Kidney (tissue), 14 donors: ENCODE results near the gene A1BG. TPM values are rescaled to one million over a fixed set of nuclear protein-coding genes. Genes with fewer than 3 reads are reported as not detected.
A peak's percentile ranks its signal among the peaks of the same experiment; 100 is the strongest.

Experiments
- DNase-seq, 5 donors: peaks; one replicate each; pipeline ENCODE4 v3.0.0-alpha.2; 2013 to 2020
- FAIRE-seq: peaks from 2 replicates; lab custom pipeline; 2012; peaks lifted over from hg19 to GRCh38; lab: Jason Lieb, UNC
- H3K27ac ChIP-seq, 2 donors: one replicate each; pipeline ENCODE4 v1.7.0; 2013; ENCODE audit warnings: low read depth in 2 of 2, low read length in 2 of 2, inconsistent platforms in 1 of 2
- H3K27me3 ChIP-seq: one replicate; pipeline ENCODE4 v1.7.1; 2013; ENCODE audit warnings: low read length, inconsistent platforms; ENCODE audit not compliant: control insufficient read depth, insufficient read depth
- H3K36me3 ChIP-seq, 3 donors: one replicate each; pipeline versions ENCODE4 v1.7.0 to v1.7.1; 2013; ENCODE audit warnings: low read length in 3 of 3, control low read depth in 1 of 3, inconsistent platforms in 1 of 3; ENCODE audit not compliant: insufficient read depth in 3 of 3, control insufficient read depth in 2 of 3
- H3K4me1 ChIP-seq, 3 donors: one replicate each; pipeline versions ENCODE4 v1.7.0 to v1.7.1; 2013; ENCODE audit warnings: low read length in 3 of 3, inconsistent platforms in 1 of 3, low read depth in 1 of 3; ENCODE audit not compliant: control insufficient read depth in 2 of 3, insufficient read depth in 2 of 3
- H3K4me3 ChIP-seq, 3 donors: one replicate each; pipeline versions ENCODE4 v1.7.0 to v1.8.1; 2013; ENCODE audit warnings: low read length in 3 of 3, control low read depth in 1 of 3, inconsistent platforms in 1 of 3
- H3K9ac ChIP-seq, 3 donors: one replicate each; pipeline versions ENCODE4 v1.7.0 to v1.7.1; 2013; ENCODE audit warnings: low read length in 3 of 3, control low read depth in 1 of 3, inconsistent platforms in 1 of 3
- H3K9me3 ChIP-seq, 3 donors: one replicate each; pipeline versions ENCODE4 v1.7.0 to v1.7.1; 2013; ENCODE audit warnings: low read length in 3 of 3, control low read depth in 1 of 3, inconsistent platforms in 1 of 3; ENCODE audit not compliant: control insufficient read depth in 2 of 3, insufficient read depth in 1 of 3
- CTCF ChIP-seq: IDR thresholded peaks from 3 replicates; pipeline ENCODE4 v1.5.1; 2012; ENCODE audit warnings: mild to moderate bottlenecking, moderate library complexity, borderline replicate concordance; ENCODE audit not compliant: insufficient read depth; ENCODE audit errors: extremely low read depth
- intact Hi-C: fragments of 100-400 bp; cut with DNase I; formaldehyde crosslinking; loops from one replicate; pipeline ENCODE4 v1.11.1; 2022
- polyA plus RNA-seq: library from polyadenylated mRNA; stranded (reverse); fragments of 350-450 nt; fragmentation: Illumina TruSeq; extraction: RNeasy Lipid Tissue Mini Kit (QIAGEN cat#74804); gene quantifications from one replicate; pipeline ENCODE4 v1.2.3, GENCODE V29; 2014; ENCODE audit warnings: low read depth, low replicate concordance; ENCODE audit not compliant: insufficient read depth
- total RNA-seq: library from RNA; stranded (reverse); fragmentation: NEBNext Ultra II Directional; extraction: Animal tissue kit (Norgen Biotek cat#: 25700); gene quantifications from one replicate; pipeline ENCODE4 v1.2.1, GENCODE V29; 2021
- donor health status: control.
- donor health status: control.
- donor health status: control.
- donor health status: control.
- donor health status: control.
- donor health status: DM: yes; HTN: yes; CAD: no.
- donor health status: Normal renal cell carcinoma (clear cell type).

Gene A1BG
- total and polyA plus RNA-seq, 2 donors from 2014 or later = 10.9 to 19.0 TPM

DNA sequence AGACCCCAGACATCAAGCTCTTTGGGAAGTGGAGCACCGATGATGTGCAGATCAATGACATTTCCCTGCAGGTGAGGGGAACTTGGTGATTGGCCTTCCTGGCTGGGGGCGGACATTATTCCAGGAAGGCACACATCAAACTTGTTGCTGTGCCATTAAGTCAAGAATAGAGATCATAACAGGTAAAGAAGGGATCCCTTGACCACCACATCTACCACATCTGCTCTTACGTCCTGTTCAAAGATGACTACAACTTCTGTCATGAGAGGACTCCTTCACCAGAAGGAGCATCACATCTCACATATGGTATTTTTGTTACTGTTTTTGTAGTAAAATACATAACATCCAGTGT is 34.9 kb upstream of the A1BG start:
- no peaks in the 10 kb centered on the region for H3K9me3 ChIP-seq
- no peak for TF ChIP-seq CTCF
- peaks cover 2 to 26% (median 4%) of the 10 kb centered on the region in 3 donors for H3K36me3 ChIP-seq
- intact Hi-C loops = no loop called here
- FAIRE-seq = no peak
- no peak overlapping the region for H3K9ac ChIP-seq
- no peaks in the 10 kb centered on the region for H3K27me3 ChIP-seq
- H3K27ac ChIP-seq = no peak overlapping the region
- peak overlapping the region in 2 of 3 donors; percentile 87 to 98 for H3K4me3 ChIP-seq
- peaks cover 3 to 13% (median 7%) of the 10 kb centered on the region in 3 donors for H3K4me1 ChIP-seq
- peak in 1 of 5 donors; percentile 46 for DNase-seq

DNA sequence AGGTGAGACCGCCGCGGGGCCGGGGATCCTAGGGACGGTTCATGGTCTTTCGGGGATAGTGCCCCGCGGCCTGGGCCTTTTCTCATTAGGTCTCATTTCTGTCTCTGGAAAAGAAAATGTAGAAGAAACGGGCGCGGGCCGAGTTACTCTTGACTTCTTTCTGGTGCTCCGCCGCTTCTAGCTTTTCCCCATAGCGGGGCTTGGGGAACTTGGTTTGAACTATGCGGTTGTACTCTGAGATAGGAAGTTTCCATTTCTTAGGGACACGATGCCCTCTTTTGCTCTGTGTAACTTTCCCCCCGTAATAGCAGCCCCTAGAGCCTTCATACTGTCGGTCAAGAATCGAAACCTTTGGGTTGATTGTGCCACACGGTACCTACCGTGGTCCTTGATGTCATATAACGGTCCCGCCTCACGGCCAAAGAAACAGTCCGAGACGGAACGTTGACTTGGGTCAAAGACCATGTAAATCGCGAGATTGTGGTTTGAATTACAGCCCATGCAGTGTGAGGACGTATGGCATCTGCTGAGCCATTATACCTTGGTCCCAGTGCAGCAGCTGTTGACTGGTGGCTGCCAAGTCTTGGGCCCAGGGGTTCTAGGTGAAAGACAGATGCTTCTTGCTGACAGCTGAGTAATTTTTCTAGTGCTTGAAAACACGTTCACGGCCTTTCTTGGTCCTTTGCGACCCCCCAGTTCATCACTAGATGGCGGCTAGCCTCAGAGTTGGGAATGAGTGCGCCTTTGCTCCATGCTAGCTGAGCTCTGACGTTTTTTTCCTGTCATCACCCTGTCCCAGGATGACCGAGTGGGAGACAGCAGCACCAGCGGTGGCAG is 34.3 kb upstream of the A1BG start:
- FAIRE-seq (no peak), DNase-seq (peak in 1 of 5 donors; percentile 8)
- TF ChIP-seq CTCF = no peak
- intact Hi-C loops = no loop called here
- Histone ChIP-seq H3K9me3 (no peaks in the 10 kb centered on the region), H3K36me3 (peaks cover 0 to 20% (median 2%) of the 10 kb centered on the region in 3 donors), H3K4me1 (peaks cover 3 to 13% (median 7%) of the 10 kb centered on the region in 3 donors), H3K27ac (no peak overlapping the region), H3K27me3 (no peaks in the 10 kb centered on the region), H3K9ac (peak overlapping the region; percentile 57 to 91 (median 82)), H3K4me3 (peak overlapping the region; percentile 87 to 98 (median 88))

- Histone ChIP-seq H3K9ac (peak within 1 kb of the TSS; percentile 82 to 93 (median 91)), H3K4me3 (peak within 1 kb of the TSS; percentile 87 to 98 (median 88)), H3K9me3 (no peaks in the 10 kb centered on the region), H3K4me1 (peaks cover 3 to 16% (median 7%) of the 10 kb centered on the region in 3 donors), H3K27ac (peak within 1 kb of the TSS; percentile 97), H3K36me3 (peaks cover 0 to 18% (median 2%) of the 10 kb centered on the region in 3 donors), H3K27me3 (no peaks in the 10 kb centered on the region)
- DNase-seq = peak; percentile 97 to 99 (median 99)
- FAIRE-seq = peak; percentile 32
- intact Hi-C loops = no loop called here
- TF ChIP-seq CTCF = no peak
Measured at GRCh38 chr19:58386576-58387337, 33.5 kb upstream of the A1BG start, which contains the start of gene RPS5. RPS5 (plus strand) TSS chr19:58387269; CDS start chr19:58388138, 869 bp downstream.
